Measurements from ENCODE around the gene WRAP73.

- TF ChIP-seq POLR2A (IDR thresholded peaks at IDR 0.05) (no peak), CTCF (IDR thresholded peaks at IDR 0.05) (no peak)
These were observed 42.9 kb downstream of the WRAP73 start for GRCh38 chr1:3606779-3607702.
